ENCODE measurements around the gene KLF6.

Gene KLF6

GRCh38 chr10:3772361-3773171 lies 12.4 kb downstream of the KLF6 start:
- no peak for DNase-seq
- TF ChIP-seq POLR2A (IDR thresholded peaks at IDR 0.05; ENCODE audit: low read length) (no peak), GATA1 (IDR thresholded peaks at IDR 0.05; ENCODE audit: low read depth, low read length) (no peak)

- no peak for TF ChIP-seq POLR2A (IDR thresholded peaks at IDR 0.05; ENCODE audit: low read length)
- TF ChIP-seq GATA1 (IDR thresholded peaks at IDR 0.05; ENCODE audit: low read depth, low read length) = no peak
- DNase-seq = no peak
Observed at GRCh38 chr10:3770611-3771110, 14.3 kb downstream of the KLF6 start.

- TF ChIP-seq POLR2A (IDR thresholded peaks at IDR 0.05; ENCODE audit: low read length) = no peak
- no peak for TF ChIP-seq GATA1 (IDR thresholded peaks at IDR 0.05; ENCODE audit: low read depth, low read length)
- no peak for DNase-seq
Observed at GRCh38 chr10:3769556-3769955, 15.5 kb downstream of the KLF6 start.

- TF ChIP-seq GATA1 (IDR thresholded peaks at IDR 0.05; ENCODE audit: low read depth, low read length) (no peak), POLR2A (IDR thresholded peaks at IDR 0.05; ENCODE audit: low read length) (no peak)
- DNase-seq = no peak
Observed at GRCh38 chr10:3766046-3766756, 18.8 kb downstream of the KLF6 start.

GRCh38 chr10:3765146-3765545 lies 19.9 kb downstream of the KLF6 start:
- TF ChIP-seq GATA1 (IDR thresholded peaks at IDR 0.05; ENCODE audit: low read depth, low read length) (no peak), POLR2A (IDR thresholded peaks at IDR 0.05; ENCODE audit: low read length) (no peak)
- DNase-seq = peak; percentile 44 to 67

- TF ChIP-seq GATA1 (IDR thresholded peaks at IDR 0.05; ENCODE audit: low read depth, low read length) (no peak), POLR2A (IDR thresholded peaks at IDR 0.05; ENCODE audit: low read length) (no peak)
- DNase-seq = no peak
Observed at GRCh38 chr10:3764626-3765112, 20.3 kb downstream of the KLF6 start.

- DNase-seq = no peak
- TF ChIP-seq GATA1 (IDR thresholded peaks at IDR 0.05; ENCODE audit: low read depth, low read length) = no peak
- no peak for TF ChIP-seq POLR2A (IDR thresholded peaks at IDR 0.05; ENCODE audit: low read length)
Observed at GRCh38 chr10:3763852-3764625, 21.0 kb downstream of the KLF6 start.

GRCh38 chr10:3763035-3763456 lies 22.0 kb downstream of the KLF6 start:
- TF ChIP-seq GATA1 (IDR thresholded peaks at IDR 0.05; ENCODE audit: low read depth, low read length) (no peak), POLR2A (IDR thresholded peaks at IDR 0.05; ENCODE audit: low read length) (no peak)

GRCh38 chr10:3762309-3762708 lies 22.7 kb downstream of the KLF6 start:
- TF ChIP-seq GATA1 (IDR thresholded peaks at IDR 0.05; ENCODE audit: low read depth, low read length) (no peak), POLR2A (IDR thresholded peaks at IDR 0.05; ENCODE audit: low read length) (no peak)
- DNase-seq = no peak

More at GRCh38 chr10:3763035-3763456, 22.0 kb downstream of the KLF6 start:
- no peak for DNase-seq

GRCh38 chr10:3761904-3762303 lies 23.1 kb downstream of the KLF6 start:
- no peak for DNase-seq
- TF ChIP-seq POLR2A (IDR thresholded peaks at IDR 0.05; ENCODE audit: low read length) = no peak
- no peak for TF ChIP-seq GATA1 (IDR thresholded peaks at IDR 0.05; ENCODE audit: low read depth, low read length)

- TF ChIP-seq POLR2A (IDR thresholded peaks at IDR 0.05; ENCODE audit: low read length) = no peak
- TF ChIP-seq GATA1 (IDR thresholded peaks at IDR 0.05; ENCODE audit: low read depth, low read length) = no peak
- no peak for DNase-seq
Observed at GRCh38 chr10:3761021-3761686, 23.9 kb downstream of the KLF6 start.

- TF ChIP-seq GATA1 (IDR thresholded peaks at IDR 0.05; ENCODE audit: low read depth, low read length) (no peak), POLR2A (IDR thresholded peaks at IDR 0.05; ENCODE audit: low read length) (no peak)
- no peak for DNase-seq
Observed at GRCh38 chr10:3760083-3760482, 24.9 kb downstream of the KLF6 start.

- no peak for TF ChIP-seq GATA1 (IDR thresholded peaks at IDR 0.05; ENCODE audit: low read depth, low read length)
- no peak for TF ChIP-seq POLR2A (IDR thresholded peaks at IDR 0.05; ENCODE audit: low read length)
- DNase-seq = no peak
Observed at GRCh38 chr10:3759397-3759796, 25.6 kb downstream of the KLF6 start.

Measured in erythroblast (primary cell).